K562 (cell line): ENCODE measurements around the gene SYNJ2. TPM values are rescaled to one million over a fixed set of nuclear protein-coding genes. Genes with fewer than 3 reads are reported as not detected.

Experiments used
- CREBBP ChIP-seq: IDR thresholded peaks from one replicate; pipeline ENCODE4 v1.6.1; 2012; ENCODE audit warnings: low read depth, mild to moderate bottlenecking, control low read depth, inconsistent platforms, low read length
- CXXC5 ChIP-seq: fragments of 250-450 bp; sonication (Bioruptor Pico); IDR thresholded peaks from 2 replicates; pipeline ENCODE4 v1.8.0; 2022; ENCODE audit warnings: inconsistent platforms, mild to moderate bottlenecking, moderate library complexity
- ETV1 ChIP-seq: fragments of 450-650 bp; conservative IDR thresholded peaks from 2 replicates; pipeline ENCODE4 v1.6.1; 2016; ENCODE audit warnings: missing genetic modification characterization, control low read depth, low read depth, missing compliant biosample characterization
- HMG20A ChIP-seq: fragments of 450-650 bp; formaldehyde crosslinking; conservative IDR thresholded peaks from 2 replicates; pipeline ENCODE4 v1.4.0; 2020; ENCODE audit warnings: mild to moderate bottlenecking, mixed read lengths
- KAT2B ChIP-seq: IDR thresholded peaks from one replicate; pipeline ENCODE4 v1.6.1; 2012; ENCODE audit warnings: low read depth, mild to moderate bottlenecking, control low read depth, inconsistent platforms, low read length, moderate library complexity
- LEF1 ChIP-seq: fragments of 450-650 bp; IDR thresholded peaks from 2 replicates; pipeline ENCODE4 v1.6.1; 2016; ENCODE audit warnings: mild to moderate bottlenecking
- MAFG ChIP-seq: fragments of 450-650 bp; conservative IDR thresholded peaks from 2 replicates; pipeline ENCODE4 v1.6.1; 2016; ENCODE audit warnings: missing genetic modification characterization, missing compliant biosample characterization
- NR3C1 ChIP-seq: sonication (generic); formaldehyde crosslinking; IDR thresholded peaks from 2 replicates; pipeline ENCODE4 v1.8.1; 2022; ENCODE audit warnings: missing genetic modification reagents
- SMAD4 ChIP-seq: fragments of 250-450 bp; sonication (Bioruptor Pico); conservative IDR thresholded peaks from 2 replicates; pipeline ENCODE4 v1.8.0; 2021; ENCODE audit warnings: inconsistent platforms, mild to moderate bottlenecking, moderate library complexity
- SMARCA5 ChIP-seq: fragments of 450-650 bp; IDR thresholded peaks from 2 replicates; pipeline ENCODE4 v1.6.1; 2016
- TOE1 ChIP-seq, 2 experiments: fragments of 450-650 bp in 1 of 2; sonication (generic) in 1 of 2; formaldehyde crosslinking in 1 of 2; IDR thresholded peaks; 2 replicates each; pipeline versions ENCODE4 v1.7.1 to v1.8.0; 2016 to 2022; ENCODE audit warnings: borderline replicate concordance in 2 of 2, mild to moderate bottlenecking in 2 of 2, antibody characterized with exemption in 1 of 2, inconsistent platforms in 1 of 2, low read depth in 1 of 2, missing genetic modification reagents in 1 of 2, moderate library complexity in 1 of 2
- TRIM24 ChIP-seq, 2 experiments: fragments of 450-650 bp; IDR thresholded peaks; 2 replicates each; pipeline ENCODE4 v1.6.1; 2016
- TRIM28 ChIP-seq: fragments of 450-650 bp; IDR thresholded peaks from 2 replicates; pipeline ENCODE4 v1.6.1; 2017
- ZBTB1 ChIP-seq: sonication (generic); formaldehyde crosslinking; IDR thresholded peaks from 2 replicates; pipeline ENCODE4 v1.8.1; 2023; ENCODE audit warnings: missing genetic modification reagents, low read depth, mild to moderate bottlenecking, borderline replicate concordance
- ZNF695 ChIP-seq: fragments of 450-650 bp; formaldehyde crosslinking; IDR thresholded peaks from 2 replicates; pipeline ENCODE4 v1.4.0; 2020; ENCODE audit warnings: mild to moderate bottlenecking, moderate library complexity
- ZNF830 ChIP-seq: fragments of 250-450 bp; sonication (Bioruptor Pico); IDR thresholded peaks from 2 replicates; pipeline ENCODE4 v1.5.0; 2021; ENCODE audit warnings: mild to moderate bottlenecking
- polyA plus RNA-seq, 8 experiments: library from polyadenylated mRNA; depleted of rRNA in 4 of 8; stranded (reverse) in 5 of 8; unstranded in 3 of 8; fragments of >200 nt; fragmentation: Nextera tagmentation in 2 of 8; fragmentation: Illumina TruSeq in 1 of 8; extraction: Ambion mirVana in 2 of 8; extraction: Trizol in 1 of 8; gene quantifications; 2 replicates each; pipeline versions ENCODE4 v1.2.1 to v1.2.3, GENCODE V29; 2011 to 2014; ENCODE audit warnings: inconsistent platforms in 1 of 8, missing spikeins in 1 of 8
- total RNA-seq, 7 experiments: library from RNA; depleted of rRNA in 6 of 7; stranded (reverse); fragments of >200 nt in 6 of 7; fragmentation: Illumina TruSeq in 2 of 7; extraction: Trizol in 2 of 7; gene quantifications; 2 replicates each; pipeline versions ENCODE4 v1.2.1 to v1.2.3, GENCODE V29; 2011 to 2021; ENCODE audit warnings: low replicate concordance in 1 of 7
- TF ChIP-seq, protein P1 (sequence below), 3 experiments: fragments of 200-800 bp in 1 of 3; fragments of 250-450 bp in 1 of 3; fragments of 450-650 bp in 1 of 3; sonication (Bioruptor Pico) in 1 of 3; sonication (Bioruptor generic) in 1 of 3; formaldehyde crosslinking in 1 of 3; IDR thresholded peaks; 2 replicates each; pipeline versions ENCODE4 v1.6.1 to v1.8.0; 2016 to 2022; ENCODE audit warnings: mild to moderate bottlenecking in 2 of 3, missing genetic modification characterization in 2 of 3, missing compliant biosample characterization in 1 of 3, moderate library complexity in 1 of 3
- TF ChIP-seq, protein P2 (sequence below): fragments of 450-650 bp; formaldehyde crosslinking; IDR thresholded peaks from 2 replicates; pipeline ENCODE4 v1.4.0; 2022; ENCODE audit warnings: mild to moderate bottlenecking, moderate library complexity
- TF ChIP-seq, protein P3 (sequence below), 2 experiments: fragments of 450-650 bp; IDR thresholded peaks; 2 replicates each; pipeline ENCODE4 v1.6.1; 2018; ENCODE audit warnings: mild to moderate bottlenecking in 2 of 2, low read depth in 1 of 2; ENCODE audit not compliant: partially characterized antibody in 2 of 2

SYNJ2 gene
- total and polyA plus RNA-seq, 9 of the 15 experiments (the other 6 are each of a cell fraction or from before 2014, with no cell fraction given): 3.0 to 27.7 (median 17.8) TPM

DNA sequence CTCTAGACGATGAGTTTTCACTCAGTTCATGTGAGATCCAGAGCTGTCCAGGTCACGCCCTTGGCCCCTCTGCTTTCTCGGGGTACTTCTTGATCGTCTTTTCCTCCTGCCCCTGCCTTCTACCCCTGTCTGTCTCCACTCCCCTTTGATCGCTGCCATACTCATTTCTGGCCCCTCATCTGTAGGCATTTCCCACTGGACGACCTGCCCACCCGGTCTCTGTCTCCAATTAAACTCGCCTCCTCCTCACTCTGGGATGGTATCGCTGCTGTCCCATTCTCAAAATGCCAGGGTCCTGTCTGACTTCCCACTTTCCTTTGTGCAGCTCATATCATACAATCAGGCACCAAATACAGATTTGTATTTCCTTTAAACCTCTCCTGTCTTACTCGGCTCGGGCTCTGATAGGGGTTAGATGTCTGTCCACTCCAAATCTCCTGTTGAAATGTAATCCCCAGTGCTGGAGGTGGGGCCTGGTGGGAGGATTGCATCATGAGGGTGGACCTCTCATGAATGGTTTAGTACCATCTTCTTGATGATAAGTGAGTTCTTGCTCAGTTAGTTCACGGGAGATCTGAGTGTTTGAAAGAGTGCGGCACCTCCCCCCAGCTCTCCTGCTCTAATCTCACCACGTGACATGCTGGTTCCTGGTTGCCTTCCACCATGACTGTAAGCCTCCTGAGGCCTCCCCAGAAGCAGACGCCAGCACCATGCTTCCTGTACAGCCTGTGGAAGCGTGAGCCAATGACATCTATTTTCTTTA lies 3.5 kb upstream of the SYNJ2 start (continued):
- TF ChIP-seq, protein P1, sequence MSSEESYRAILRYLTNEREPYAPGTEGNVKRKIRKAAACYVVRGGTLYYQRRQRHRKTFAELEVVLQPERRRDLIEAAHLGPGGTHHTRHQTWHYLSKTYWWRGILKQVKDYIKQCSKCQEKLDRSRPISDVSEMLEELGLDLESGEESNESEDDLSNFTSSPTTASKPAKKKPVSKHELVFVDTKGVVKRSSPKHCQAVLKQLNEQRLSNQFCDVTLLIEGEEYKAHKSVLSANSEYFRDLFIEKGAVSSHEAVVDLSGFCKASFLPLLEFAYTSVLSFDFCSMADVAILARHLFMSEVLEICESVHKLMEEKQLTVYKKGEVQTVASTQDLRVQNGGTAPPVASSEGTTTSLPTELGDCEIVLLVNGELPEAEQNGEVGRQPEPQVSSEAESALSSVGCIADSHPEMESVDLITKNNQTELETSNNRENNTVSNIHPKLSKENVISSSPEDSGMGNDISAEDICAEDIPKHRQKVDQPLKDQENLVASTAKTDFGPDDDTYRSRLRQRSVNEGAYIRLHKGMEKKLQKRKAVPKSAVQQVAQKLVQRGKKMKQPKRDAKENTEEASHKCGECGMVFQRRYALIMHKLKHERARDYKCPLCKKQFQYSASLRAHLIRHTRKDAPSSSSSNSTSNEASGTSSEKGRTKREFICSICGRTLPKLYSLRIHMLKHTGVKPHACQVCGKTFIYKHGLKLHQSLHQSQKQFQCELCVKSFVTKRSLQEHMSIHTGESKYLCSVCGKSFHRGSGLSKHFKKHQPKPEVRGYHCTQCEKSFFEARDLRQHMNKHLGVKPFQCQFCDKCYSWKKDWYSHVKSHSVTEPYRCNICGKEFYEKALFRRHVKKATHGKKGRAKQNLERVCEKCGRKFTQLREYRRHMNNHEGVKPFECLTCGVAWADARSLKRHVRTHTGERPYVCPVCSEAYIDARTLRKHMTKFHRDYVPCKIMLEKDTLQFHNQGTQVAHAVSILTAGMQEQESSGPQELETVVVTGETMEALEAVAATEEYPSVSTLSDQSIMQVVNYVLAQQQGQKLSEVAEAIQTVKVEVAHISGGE (CRISPR knock-in tag; IDR thresholded peaks at IDR 0.05): peak in 1 of 3 experiments; percentile 40; a peak in 1 of 6 replicates
- TF ChIP-seq NR3C1 (CRISPR knock-in tag) (no peak), CREBBP (no peak), TRIM28 (peak; percentile 96), ZNF830 (CRISPR knock-in tag) (no peak), ZNF695 (CRISPR knock-in tag) (no peak), TRIM24 (IDR thresholded peaks at IDR 0.05) (peak; percentile 91 to 97), LEF1 (peak; percentile 53; the same call in 1 of the 2 replicates), SMAD4 (0 out of 2 replicates have a peak, but pooled peaks have one; percentile 58), ETV1 (tag) (no peak), SMARCA5 (peak; percentile 22; the same call in 1 of the 2 replicates), HMG20A (no peak), ZBTB1 (CRISPR knock-in tag) (no peak), MAFG (tag) (no peak), KAT2B (no peak), TOE1 (IDR thresholded peaks at IDR 0.05; ENCODE audit: borderline replicate concordance) (peak; percentile 92; the same call in 1 of the 2 replicates), TOE1 (CRISPR knock-in tag; IDR thresholded peaks at IDR 0.05; ENCODE audit: borderline replicate concordance, low read depth) (no peak), CXXC5 (CRISPR knock-in tag) (no peak; the same call in 1 of the 2 replicates)
- TF ChIP-seq, protein P2, sequence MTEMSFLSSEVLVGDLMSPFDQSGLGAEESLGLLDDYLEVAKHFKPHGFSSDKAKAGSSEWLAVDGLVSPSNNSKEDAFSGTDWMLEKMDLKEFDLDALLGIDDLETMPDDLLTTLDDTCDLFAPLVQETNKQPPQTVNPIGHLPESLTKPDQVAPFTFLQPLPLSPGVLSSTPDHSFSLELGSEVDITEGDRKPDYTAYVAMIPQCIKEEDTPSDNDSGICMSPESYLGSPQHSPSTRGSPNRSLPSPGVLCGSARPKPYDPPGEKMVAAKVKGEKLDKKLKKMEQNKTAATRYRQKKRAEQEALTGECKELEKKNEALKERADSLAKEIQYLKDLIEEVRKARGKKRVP (CRISPR knock-in tag): peak; percentile 83
- TF ChIP-seq, protein P3, sequence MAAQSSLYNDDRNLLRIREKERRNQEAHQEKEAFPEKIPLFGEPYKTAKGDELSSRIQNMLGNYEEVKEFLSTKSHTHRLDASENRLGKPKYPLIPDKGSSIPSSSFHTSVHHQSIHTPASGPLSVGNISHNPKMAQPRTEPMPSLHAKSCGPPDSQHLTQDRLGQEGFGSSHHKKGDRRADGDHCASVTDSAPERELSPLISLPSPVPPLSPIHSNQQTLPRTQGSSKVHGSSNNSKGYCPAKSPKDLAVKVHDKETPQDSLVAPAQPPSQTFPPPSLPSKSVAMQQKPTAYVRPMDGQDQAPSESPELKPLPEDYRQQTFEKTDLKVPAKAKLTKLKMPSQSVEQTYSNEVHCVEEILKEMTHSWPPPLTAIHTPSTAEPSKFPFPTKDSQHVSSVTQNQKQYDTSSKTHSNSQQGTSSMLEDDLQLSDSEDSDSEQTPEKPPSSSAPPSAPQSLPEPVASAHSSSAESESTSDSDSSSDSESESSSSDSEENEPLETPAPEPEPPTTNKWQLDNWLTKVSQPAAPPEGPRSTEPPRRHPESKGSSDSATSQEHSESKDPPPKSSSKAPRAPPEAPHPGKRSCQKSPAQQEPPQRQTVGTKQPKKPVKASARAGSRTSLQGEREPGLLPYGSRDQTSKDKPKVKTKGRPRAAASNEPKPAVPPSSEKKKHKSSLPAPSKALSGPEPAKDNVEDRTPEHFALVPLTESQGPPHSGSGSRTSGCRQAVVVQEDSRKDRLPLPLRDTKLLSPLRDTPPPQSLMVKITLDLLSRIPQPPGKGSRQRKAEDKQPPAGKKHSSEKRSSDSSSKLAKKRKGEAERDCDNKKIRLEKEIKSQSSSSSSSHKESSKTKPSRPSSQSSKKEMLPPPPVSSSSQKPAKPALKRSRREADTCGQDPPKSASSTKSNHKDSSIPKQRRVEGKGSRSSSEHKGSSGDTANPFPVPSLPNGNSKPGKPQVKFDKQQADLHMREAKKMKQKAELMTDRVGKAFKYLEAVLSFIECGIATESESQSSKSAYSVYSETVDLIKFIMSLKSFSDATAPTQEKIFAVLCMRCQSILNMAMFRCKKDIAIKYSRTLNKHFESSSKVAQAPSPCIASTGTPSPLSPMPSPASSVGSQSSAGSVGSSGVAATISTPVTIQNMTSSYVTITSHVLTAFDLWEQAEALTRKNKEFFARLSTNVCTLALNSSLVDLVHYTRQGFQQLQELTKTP (IDR thresholded peaks at IDR 0.05; ENCODE audit: low read depth in 1 of 2, partially characterized antibody in 2 of 2): peak in 1 of 2 experiments; percentile 72
